GM19043 (cell line): ENCODE measurements around the gene TXLNG.
"Not testable (repeated sequence)": the region's sequence is repeated elsewhere in the genome, so short reads cannot be mapped to it uniquely, and the experiment has no call there.

Experiments used
- ATAC-seq: cut with Tn5 transposase; IDR thresholded peaks from one replicate; pipeline ENCODE4 v1.9.1; 2021; ENCODE audit warnings: low read depth; ENCODE audit not compliant: unreplicated experiment

TXLNG gene

GRCh38 chrX:16784440-16784839, 1.8 kb upstream of the TXLNG start:
- not testable (repeated sequence) for ATAC-seq

GRCh38 chrX:16785247-16786138, 773 bp upstream of the TXLNG start:
- ATAC-seq = no peak

- peak; percentile 1 for ATAC-seq
These were observed 797 bp downstream of the TXLNG start for GRCh38 chrX:16786791-16787735.

GRCh38 chrX:16788477-16788876, 2.2 kb downstream of the TXLNG start:
- ATAC-seq = no peak

- ATAC-seq = no peak
These were observed 10.0 kb downstream of the TXLNG start for GRCh38 chrX:16796298-16796697.

GRCh38 chrX:16797358-16797757, 11.1 kb downstream of the TXLNG start:
- ATAC-seq = no peak

GRCh38 chrX:16797841-16798240, 11.6 kb downstream of the TXLNG start:
- no peak for ATAC-seq

- peak; percentile 88 for ATAC-seq
These were observed 18.7 kb downstream of the TXLNG start for GRCh38 chrX:16804923-16805464.

GRCh38 chrX:16807548-16807947, 21.3 kb downstream of the TXLNG start:
- ATAC-seq = no peak

- ATAC-seq = no peak
These were observed 21.8 kb downstream of the TXLNG start for GRCh38 chrX:16807976-16808542.

GRCh38 chrX:16814597-16814996, 28.3 kb downstream of the TXLNG start:
- no peak for ATAC-seq

GRCh38 chrX:16819634-16820033, 33.4 kb downstream of the TXLNG start:
- ATAC-seq = no peak

GRCh38 chrX:16822723-16823122, 36.5 kb downstream of the TXLNG start:
- ATAC-seq = no peak

GRCh38 chrX:16825264-16826035, 39.2 kb downstream of the TXLNG start:
- ATAC-seq = no peak

- ATAC-seq = no peak
These were observed 39.9 kb downstream of the TXLNG start for GRCh38 chrX:16826207-16826606.

GRCh38 chrX:16827225-16827624, 41.0 kb downstream of the TXLNG start:
- ATAC-seq = no peak

GRCh38 chrX:16828124-16828908, 42.0 kb downstream of the TXLNG start:
- ATAC-seq = no peak

- no peak for ATAC-seq
These were observed 46.0 kb downstream of the TXLNG start for GRCh38 chrX:16832301-16832700.

- no peak for ATAC-seq
These were observed 48.5 kb downstream of the TXLNG start for GRCh38 chrX:16834806-16835205.
